Hematopoietic multipotent progenitor cell treated with erythropoietin and hydrocortisone succinate and interleukin-3 and kit ligand, for 6 days (in vitro differentiated cells): ENCODE measurements around the gene INSRR.

Experiments used
- DNase-seq: peaks from one replicate; pipeline ENCODE4 v3.0.0-alpha.2; 2015

Gene INSRR

DNA sequence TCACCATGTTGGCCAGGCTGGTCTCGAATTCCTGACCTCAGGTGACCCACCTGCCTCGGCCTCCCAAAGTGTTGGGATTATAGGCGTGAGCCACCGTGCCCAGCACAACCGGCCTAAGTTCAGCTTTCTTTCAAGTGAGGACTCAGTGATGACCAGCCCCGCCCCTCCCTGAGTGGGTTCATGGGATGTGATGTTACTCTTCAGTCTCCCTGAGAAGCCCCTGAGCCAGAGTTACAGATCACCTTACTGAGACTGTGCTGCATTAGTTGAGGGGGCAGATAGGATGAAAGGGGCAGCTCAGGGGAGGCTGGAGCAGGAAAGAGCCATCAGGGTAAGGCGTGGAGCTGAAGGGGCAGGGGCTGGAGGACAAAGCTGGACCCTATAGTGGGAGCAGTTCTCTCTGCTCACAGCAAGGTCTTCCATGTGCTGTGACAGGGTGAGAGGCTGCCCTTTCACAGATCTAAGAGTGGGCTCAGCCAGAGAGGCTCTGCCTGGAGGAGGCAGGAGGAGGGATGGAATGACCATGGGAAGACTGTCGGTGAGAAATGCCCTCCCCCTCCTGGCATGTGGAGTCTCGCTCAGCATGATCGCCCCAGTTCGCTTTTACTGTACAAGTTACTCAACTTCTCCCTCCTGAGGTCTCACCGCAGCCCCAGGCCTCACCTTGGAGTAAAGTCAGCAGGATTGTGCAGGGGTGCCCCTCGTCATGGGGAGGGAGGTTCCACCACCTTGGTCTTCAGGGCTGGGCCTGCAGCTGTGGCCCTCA lies 55.6 kb downstream of the INSRR start:
- no peak for DNase-seq

DNA sequence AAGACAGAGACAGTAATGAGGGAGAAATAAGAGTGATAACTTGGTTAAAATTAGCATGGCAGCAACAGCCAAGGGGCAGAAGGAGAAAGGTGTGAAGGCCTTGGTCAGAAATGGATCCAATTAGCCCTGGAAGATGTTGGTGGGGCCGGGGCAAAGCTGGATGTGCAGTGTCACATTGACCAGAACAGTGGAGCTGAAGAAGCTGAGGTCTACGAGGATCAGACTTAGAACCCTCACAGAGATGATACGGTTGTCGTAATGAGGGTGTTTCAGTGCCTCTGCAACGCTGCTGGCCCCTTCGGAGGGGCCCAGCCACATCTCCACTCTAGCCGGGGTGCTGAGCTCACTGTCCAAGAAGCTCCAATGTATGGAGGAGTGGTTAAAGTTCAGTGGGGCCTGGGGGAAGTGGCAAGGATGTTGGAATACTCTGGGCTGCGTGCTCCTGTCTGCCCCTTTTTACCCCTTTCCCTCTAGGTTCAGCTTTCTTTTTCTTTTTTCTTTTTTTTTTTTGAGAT lies 56.4 kb downstream of the INSRR start:
- DNase-seq, result no peak

- no peak for DNase-seq
Measured at GRCh38 chr1:156801409-156802121, 57.4 kb downstream of the INSRR start.

DNA sequence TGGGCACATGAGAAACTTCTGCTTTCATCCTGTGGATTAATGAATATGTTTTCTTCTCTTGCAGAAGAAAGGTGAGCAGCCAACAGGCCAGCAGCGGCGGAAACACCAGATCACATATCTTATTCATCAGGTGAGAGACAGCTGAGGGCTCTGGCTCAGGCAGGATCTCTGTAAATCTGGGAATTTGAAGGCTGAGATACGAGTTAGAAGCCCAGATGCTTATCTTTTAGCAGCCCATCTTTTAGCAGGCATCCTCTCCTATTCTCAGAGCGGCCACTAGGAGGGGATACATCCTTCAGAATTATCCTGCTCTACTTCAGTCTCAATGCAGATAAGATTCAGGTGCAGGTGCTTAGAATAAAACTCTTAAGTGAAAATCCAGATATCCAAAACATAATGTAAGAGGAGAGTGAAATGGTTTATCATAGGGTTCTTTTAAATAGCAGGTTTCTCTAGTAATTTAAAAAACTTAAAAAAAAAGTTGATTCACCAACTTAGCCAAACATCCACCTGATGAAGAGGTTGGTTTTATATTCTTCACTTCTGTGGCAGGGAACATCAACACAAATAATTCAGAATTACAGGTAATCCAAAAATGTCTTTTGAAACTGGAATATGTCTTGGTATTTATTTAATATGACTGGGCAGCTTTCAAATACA lies 61.6 kb downstream of the INSRR start:
- DNase-seq, result peak; percentile 84

- DNase-seq, result no peak
Measured at GRCh38 chr1:156796340-156797097, 62.4 kb downstream of the INSRR start.

GRCh38 chr1:156795787-156796186 lies 63.1 kb downstream of the INSRR start:
- DNase-seq, result no peak

DNA sequence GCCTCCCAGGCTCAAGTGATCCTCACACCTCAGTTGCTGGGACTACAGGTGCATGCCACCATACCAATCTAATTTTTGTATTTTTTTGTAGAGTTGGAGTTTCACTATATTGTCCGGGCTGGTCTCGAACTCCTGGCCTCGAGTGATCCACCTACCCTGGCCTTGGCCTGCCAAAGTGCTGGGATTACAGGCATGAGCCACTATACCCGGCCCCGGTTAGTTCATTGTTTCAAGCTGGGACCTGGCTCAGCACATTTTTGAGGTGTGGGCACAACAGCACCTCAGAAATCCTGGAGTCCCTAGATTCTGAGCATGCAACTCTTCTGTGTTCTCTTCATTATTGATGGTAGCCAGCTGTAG lies 63.6 kb downstream of the INSRR start:
- DNase-seq, result no peak

GRCh38 chr1:156794506-156795373 lies 64.2 kb downstream of the INSRR start:
- no peak for DNase-seq
